ENCODE results near the gene EGLN2.
"Not testable (repeated sequence)": the region's sequence is repeated elsewhere in the genome, so short reads cannot be mapped to it uniquely, and the experiment has no call there.

The EGLN2 gene

GRCh38 chr19:40818480-40819399, 19.7 kb downstream of the EGLN2 start:
- DNase-seq (ENCODE audit: low read depth in 2 of 2): peak; percentile 63 to 69

- peak in 1 of 2 donors; percentile 53 for DNase-seq (ENCODE audit: low read depth in 2 of 2)
These were observed 20.7 kb downstream of the EGLN2 start for GRCh38 chr19:40819479-40820234.

GRCh38 chr19:40822161-40822560, 23.2 kb downstream of the EGLN2 start:
- no peak for DNase-seq (ENCODE audit: low read depth in 2 of 2)

DNA sequence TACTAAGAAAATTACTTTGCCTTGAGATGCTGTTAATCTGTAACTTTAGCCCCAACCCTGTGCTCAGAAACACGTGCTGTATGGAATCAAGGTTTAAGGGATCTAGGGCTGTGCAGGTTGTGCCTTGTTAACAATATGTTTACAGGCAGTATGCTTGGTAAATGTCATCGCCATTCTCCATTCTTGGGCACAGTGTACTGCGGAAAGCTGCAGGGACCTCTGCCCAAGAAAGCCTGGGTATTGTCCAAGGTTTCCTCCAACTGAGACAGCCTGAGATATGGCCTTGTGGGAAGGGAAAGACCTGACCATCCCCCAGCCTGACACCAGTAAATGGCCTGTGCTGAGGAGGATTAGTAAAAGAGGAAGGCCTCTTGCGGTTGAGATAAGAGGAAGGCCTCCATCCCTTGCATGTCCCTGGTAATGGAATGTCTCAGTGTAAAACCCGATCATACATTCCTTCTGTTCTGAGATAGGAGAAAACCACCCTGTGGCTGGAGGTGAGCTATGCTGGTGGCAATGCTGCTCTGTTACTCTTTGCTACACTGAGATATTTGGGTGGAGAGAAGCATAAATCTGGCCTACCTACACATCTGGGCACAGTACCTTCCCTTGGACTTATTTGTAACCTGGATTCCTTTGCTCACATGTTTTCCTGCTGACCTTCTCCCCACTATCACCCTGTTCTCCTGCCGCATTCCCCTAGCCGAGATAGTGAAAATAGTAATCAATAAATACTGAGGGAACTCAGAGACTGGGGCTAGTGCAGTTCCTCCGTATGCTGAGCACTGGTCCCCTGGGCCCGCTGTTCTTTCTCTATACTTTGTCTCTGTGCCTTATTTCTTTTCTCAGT, 23.9 kb downstream of the EGLN2 start:
- DNase-seq (ENCODE audit: low read depth in 2 of 2): not testable (repeated sequence)

DNA sequence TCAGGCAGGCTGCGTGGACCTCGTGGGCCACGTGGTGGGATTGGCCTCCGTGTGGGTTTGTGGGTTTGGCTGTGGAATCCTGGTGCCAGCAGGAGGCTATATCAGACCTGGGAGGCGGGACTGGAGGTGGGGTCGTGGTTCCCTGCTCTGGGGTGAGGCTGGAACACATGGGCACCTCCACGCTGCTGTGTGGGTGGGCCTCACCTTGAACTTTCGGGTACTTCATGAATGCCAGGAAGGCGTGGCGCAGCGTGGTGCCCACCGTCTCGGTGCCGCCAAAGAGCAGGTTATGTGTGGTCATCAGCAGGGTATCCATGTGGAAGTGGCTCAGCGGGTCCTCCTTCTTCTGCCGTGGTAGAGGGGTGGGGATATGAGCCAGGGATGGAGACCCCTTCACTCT, 25.9 kb downstream of the EGLN2 start:
- not testable (repeated sequence) for DNase-seq (ENCODE audit: low read depth in 2 of 2)

GRCh38 chr19:40825460-40826095, 26.6 kb downstream of the EGLN2 start:
- not testable (repeated sequence) for DNase-seq (ENCODE audit: low read depth in 2 of 2)

DNA sequence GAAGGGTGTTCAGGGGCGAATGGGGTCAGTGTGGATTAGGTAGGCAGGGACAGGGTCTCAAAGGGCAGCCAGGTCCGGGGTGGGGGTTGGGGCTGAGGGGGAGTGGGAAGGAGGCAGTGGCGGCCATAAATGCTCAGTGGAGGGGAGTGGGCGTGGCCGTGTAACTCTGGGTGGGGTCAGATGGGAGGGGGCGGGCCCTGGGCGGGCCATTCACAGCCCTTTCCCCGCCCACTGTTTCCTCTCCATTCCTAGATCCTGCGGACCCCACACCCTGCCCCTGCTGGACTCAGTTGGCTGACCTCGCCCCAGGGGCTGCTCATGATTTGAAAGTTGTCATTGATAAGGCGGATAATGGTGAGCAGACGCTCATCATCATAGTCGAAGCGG, 27.3 kb downstream of the EGLN2 start:
- not testable (repeated sequence) for DNase-seq (ENCODE audit: low read depth in 2 of 2)

DNA sequence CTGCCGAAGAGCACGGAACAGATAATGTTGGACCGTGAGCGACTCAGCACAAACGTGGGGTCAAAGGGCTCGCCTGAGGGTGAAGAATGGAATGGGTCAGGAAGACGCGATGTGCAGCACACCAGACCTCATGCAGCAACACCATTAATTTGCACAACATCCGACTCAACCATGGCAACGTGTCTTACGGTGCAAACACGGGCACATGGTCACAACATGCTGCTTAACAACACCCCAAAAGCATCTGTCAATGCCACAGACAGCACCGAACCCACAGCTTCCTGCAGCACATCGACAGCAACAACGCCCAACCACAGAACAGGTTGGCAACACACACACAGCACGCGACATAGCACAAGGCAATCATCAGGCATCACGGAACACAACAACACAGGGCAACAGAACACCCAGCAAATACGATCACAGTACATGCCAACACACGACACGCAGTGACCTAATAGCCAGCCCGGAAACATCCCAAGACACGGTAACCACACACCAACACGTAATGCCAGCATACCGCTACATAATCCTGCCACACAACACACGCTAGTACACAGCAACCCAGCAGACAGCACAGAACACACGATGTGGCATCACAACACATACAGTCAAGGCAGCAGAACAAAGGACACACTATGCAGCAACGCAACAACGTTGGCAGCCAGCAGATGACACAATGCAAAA, 27.9 kb downstream of the EGLN2 start:
- not testable (repeated sequence) for DNase-seq (ENCODE audit: low read depth in 2 of 2)

DNA sequence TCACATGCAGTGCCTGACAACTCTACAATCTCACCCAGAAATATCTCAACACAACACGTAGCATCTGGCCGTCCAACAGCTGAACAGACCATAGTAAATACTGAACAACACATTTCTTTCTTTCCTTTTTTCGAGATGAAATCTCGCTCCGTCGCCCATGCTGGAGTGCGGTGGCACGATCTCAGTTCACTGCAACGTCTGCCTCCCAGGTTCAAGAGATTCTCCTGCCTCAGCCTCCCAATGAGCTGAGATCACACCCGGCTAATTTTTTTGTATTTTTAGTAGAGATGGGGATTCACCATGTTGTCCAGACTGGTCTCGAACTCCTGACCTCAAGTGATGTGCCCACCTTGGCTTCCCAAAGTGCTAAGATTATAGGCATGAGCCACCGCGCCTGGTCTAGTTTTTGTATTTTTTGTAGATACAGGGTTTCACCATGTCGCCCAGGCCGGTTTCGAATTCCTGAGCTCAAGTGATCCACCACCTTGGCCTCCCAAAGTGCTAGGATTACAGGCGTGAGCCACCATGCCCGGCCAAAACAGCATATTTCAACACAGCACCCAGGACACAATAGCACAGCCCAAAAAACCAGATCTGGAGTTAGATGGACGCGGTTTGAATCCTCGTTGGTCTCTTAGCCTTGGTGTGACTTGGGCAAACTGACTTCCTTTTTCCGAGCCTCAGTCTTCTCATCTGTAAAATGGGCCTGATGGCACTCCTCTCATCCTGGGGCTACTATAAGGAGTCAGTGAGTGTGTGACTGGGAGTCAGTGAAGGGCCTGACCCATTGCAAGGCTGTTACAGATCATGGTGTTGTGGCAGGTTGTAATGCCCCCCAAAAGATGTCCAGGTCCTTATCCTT, 28.6 kb downstream of the EGLN2 start:
- DNase-seq (ENCODE audit: low read depth in 2 of 2): no peak

DNA sequence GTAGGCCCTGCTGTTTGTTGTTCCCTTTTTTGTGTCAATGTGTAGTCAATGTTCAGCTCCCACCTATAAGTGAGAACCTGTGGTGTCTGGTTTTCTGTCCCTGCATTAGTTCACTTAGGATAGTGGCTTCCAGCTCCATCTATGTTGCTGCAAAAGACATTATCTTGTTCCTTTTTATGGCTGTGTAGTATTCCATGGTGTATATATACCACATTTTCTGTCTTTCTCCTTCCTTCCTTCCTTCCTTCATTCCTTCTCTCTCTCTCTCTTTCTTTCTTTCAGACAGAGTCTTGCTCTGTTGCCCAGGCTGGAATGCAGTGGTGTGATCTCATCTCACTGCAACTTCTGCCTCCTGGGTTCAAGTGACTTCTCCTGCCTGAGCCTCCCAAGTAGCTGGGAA, 30.2 kb downstream of the EGLN2 start:
- no peak for DNase-seq (ENCODE audit: low read depth in 2 of 2)

DNA sequence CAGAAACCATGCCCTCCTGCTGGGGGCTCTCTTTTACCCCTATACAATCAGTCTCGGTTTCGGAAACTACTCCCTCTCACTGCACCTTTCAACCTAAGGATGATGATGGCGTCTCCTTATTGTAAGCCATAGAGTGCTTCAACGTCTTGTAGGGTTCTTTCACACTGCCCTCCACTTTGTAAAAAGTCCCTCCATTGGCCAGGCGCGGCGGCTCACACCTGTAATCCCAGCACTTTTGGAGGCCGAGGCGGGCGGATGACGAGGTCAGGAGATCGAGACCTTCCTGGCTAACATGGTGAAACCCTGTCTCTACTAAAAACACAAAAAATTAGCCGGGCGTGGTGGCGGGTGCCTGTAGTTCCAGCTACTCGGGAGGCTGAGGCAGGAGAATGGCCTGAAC, 31.8 kb downstream of the EGLN2 start:
- DNase-seq (ENCODE audit: low read depth in 2 of 2): not testable (repeated sequence)

DNA sequence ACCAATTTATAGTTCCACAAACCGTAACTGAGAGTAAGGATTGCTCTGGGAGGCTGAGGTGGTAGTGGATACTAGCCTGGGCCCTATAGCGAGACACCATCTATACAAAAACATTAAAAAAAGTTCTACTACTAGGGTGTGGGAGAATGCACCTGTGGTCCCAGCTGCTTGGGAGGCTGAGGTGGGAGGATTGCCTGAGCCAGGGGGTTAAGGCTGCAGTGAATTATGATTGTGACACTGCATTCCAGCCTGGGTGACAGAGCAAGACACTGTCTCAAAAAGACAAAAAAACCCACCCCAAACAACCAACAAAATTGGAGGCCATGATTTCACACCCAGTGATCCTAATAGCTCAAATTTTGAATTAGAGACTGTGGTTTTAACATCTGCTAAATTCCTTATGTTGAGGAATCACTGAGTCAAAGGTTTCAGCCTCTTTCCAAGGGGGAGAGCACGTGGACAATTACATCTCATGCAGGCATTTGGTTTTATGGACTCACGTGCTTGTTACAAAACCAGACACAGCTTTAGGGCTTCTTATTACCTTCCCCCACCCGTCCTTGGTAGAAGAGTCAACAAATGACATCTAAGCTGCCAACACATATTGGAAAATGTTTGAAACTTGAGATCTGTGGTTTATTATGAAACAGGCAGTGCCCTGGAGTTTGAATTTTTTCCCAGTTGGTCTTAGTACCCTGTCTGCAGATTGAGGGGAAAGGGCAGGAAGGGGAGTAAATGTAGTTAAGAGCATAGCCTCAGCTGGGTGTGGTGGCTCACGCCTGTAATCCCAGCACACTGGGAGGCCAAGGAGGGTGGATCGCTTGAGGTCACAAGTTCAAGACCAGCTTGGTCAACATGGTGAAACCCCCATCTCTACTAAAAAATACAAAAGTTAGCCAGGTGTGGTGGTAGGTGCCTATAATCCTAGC, 32.8 kb downstream of the EGLN2 start:
- DNase-seq (ENCODE audit: low read depth in 2 of 2): no peak

DNA sequence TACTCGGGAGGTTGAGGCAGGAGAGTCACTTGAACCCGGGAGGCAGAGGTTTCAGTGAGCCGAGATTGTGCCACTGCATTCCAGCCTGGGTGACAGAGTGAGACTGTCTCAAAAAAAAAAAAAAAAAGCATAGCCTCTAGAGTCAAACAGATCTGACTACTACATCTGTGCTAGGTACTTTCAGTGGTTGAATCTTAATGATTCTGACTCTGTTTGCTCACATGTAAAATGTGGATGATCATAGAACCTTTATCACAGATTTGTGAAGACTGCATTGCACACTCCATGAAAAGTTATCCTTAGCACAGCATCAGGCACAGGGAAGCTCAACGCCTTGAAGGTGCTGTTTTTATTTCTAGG, 33.4 kb downstream of the EGLN2 start:
- DNase-seq (ENCODE audit: low read depth in 2 of 2): not testable (repeated sequence)

- not testable (repeated sequence) for DNase-seq (ENCODE audit: low read depth in 2 of 2)
These were observed 34.9 kb downstream of the EGLN2 start for GRCh38 chr19:40833728-40834533.

DNA sequence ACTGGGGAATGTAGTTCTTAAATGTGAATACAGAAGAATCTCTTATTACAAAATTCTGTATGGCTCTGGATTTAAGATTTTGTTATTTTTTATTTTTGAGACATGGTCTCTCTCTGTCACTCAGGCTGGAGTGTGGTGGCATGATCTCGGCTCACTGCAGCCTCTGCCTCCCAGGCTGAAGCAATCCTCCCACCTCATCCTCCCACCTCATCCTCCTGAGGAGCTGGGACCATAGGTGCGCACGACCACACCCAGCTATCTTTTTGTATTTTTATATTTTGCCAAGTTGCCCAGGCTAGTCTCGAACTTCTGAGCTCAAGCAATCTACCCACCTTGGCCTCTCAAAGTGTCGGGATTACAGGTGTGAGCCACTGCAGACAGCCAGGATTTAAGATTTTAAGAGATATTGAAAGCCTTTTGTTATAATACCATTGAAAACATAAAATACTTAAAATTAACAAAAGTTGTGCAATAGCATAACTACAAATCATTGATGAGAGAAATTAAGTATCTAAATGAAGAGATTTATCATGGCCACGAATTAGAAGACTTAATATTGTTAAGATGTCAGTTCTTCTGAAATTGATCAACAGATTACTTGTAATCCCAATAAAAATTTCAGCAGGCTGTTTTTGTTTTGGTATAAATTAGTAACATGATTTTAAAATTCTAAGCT, 37.9 kb downstream of the EGLN2 start:
- DNase-seq (ENCODE audit: low read depth in 2 of 2): no peak

DNA sequence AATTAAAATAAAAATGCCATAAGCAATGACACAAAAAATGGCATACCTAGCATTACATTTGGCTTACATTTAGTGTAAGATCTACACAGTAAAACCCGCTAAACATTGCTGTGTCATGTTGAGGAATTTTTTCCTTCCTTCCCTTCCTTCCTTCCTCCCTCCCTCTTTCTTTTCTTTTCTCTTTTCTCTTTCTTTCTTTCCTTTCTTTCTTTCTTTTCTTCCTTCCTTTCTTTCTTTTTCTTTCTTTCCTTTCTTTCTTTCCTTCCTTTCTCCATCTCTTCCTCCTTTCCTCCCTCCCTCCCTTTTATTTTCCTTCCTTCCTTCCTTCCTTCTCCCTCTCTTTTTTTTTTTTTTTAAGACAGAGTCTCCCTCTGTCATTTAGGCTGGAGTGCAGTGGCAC, 39.5 kb downstream of the EGLN2 start:
- DNase-seq (ENCODE audit: low read depth in 2 of 2): not testable (repeated sequence)

- not testable (repeated sequence) for DNase-seq (ENCODE audit: low read depth in 2 of 2)
These were observed 43.0 kb downstream of the EGLN2 start for GRCh38 chr19:40842012-40842411.
